Epithelial cell of proximal tubule (primary cell): ENCODE data around the gene LRRC10. TPM values are rescaled to one million over a fixed set of nuclear protein-coding genes. Genes with fewer than 3 reads are reported as not detected.

Experiments
- DNase-seq: peaks from one replicate; pipeline ENCODE4 v3.0.0-alpha.2; 2011; ENCODE audit warnings: low read depth
- H3K4me3 ChIP-seq: 2 replicates; pipeline ENCODE4 v1.5.1; 2011; ENCODE audit warnings: low read depth, mild to moderate bottlenecking, low read length
- total RNA-seq: library from RNA; depleted of rRNA; stranded (reverse); fragments of >200 nt; gene quantifications from 2 replicates; pipeline ENCODE4 v1.2.3, GENCODE V29; 2015
- TF ChIP-seq, protein P1 (sequence below): conservative IDR thresholded peaks from 2 replicates; pipeline ENCODE4 v1.5.1; 2012; ENCODE audit warnings: low read depth, mild to moderate bottlenecking, low read length

The LRRC10 gene
- total RNA-seq, 1 donor from 2014 or later: not detected

GRCh38 chr12:69575346-69575745 lies 35.4 kb downstream of the LRRC10 start:
- H3K4me3 ChIP-seq: no peak overlapping the region
- TF ChIP-seq, protein P1, sequence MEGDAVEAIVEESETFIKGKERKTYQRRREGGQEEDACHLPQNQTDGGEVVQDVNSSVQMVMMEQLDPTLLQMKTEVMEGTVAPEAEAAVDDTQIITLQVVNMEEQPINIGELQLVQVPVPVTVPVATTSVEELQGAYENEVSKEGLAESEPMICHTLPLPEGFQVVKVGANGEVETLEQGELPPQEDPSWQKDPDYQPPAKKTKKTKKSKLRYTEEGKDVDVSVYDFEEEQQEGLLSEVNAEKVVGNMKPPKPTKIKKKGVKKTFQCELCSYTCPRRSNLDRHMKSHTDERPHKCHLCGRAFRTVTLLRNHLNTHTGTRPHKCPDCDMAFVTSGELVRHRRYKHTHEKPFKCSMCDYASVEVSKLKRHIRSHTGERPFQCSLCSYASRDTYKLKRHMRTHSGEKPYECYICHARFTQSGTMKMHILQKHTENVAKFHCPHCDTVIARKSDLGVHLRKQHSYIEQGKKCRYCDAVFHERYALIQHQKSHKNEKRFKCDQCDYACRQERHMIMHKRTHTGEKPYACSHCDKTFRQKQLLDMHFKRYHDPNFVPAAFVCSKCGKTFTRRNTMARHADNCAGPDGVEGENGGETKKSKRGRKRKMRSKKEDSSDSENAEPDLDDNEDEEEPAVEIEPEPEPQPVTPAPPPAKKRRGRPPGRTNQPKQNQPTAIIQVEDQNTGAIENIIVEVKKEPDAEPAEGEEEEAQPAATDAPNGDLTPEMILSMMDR: no peak
- DNase-seq: no peak

DNA sequence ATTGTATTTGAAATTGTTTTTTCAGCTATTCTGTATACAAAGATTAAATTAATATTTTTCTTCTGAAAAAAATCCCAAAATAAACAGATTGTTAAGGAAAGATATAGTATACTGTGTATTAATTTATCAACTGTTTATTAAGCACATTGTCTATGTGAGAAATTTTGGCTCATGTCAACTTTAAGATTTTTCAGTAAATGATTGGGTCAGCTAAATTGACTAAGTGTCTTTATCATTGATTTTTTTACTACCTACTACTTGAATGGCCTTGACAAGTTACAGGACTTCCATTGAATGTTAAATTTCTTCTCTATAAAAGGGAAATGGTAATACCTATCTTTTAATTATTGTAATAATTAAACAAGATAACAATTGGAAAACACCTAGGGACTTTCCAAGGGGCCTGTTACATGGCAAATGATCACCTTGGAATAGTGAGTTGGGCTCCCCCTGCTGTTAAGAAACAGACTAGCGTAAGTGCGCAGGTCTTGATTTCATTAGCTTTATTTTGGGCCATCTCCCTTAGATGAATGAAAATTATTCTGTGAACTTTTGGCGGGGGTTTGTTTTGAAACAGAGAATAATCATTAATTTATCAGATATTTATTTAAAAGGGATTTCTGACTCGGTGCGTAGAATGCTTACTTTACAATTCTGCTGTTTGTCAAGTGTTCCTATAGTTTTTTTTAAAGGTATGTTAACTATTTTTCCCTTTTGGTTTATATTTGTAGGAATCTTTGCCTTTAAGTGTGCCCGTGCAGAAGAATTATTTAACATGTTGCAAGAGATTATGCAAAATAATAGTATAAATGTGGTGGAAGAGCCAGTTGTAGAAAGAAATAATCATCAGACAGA lies 39.9 kb downstream of the LRRC10 start:
- DNase-seq: peak; percentile 51
- no peak overlapping the region for H3K4me3 ChIP-seq
- TF ChIP-seq, protein P1: peak; percentile 94

DNA sequence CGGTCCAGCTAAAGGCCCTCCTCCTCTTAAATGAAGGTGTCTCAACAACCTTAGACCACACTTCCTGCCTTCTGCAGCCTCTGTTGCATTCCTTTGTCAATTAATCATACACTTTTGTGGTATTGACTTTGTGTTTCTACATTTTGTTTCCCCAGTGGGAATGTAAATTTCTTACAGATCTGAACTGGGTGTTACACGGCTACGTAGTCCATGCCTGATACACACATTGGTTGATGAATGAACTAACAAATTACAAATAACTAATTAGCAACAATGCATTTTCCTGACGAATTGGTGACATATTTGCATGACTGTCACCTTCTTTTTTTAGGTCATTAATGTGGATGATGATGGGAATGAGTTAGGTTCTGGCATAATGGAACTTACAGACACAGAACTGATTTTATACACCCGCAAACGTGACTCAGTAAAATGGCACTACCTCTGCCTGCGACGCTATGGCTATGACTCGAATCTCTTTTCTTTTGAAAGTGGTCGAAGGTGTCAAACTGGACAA lies 40.6 kb downstream of the LRRC10 start:
- TF ChIP-seq, protein P1: no peak
- H3K4me3 ChIP-seq: no peak overlapping the region
- no peak for DNase-seq

DNA sequence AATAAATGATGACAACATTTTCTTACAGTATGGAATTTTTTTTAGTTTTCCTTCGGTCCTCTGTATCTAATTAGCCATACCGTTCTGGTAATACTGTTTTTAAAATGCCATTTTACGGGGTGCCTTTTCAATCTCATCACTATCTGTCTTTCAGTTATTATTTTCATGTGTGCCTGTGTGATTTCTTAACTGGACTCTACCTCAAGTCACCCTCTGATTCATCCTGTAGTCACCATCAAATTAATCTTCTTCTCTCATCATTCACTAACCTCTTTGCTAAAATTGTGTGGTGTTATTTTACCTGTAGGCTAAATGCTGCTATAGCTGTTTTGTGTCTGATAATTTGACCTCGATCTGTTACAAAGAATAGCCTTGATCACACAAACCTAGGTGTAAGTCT lies 41.5 kb downstream of the LRRC10 start:
- TF ChIP-seq, protein P1: no peak
- H3K4me3 ChIP-seq: no peak overlapping the region
- no peak for DNase-seq

DNA sequence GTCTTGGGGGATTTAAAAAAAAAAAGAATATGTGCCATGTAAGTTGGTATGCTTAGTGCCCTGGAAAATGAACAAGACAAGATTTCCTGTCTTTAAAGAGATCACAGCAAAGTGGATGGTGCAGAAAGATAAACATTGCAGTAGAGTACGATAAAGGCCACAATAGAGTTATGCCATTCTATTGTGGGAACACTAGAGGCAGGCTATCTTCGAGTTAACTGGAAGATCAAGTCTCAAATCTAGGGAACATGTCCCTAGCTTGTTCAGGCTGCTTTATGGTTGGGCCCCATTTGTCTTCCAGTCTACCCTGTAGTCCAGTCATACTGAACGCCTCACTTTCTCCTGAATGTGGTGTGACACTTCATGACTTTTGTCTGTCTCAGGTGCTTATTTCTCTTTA lies 44.1 kb downstream of the LRRC10 start:
- DNase-seq: no peak
- no peak overlapping the region for H3K4me3 ChIP-seq
- TF ChIP-seq, protein P1: peak; percentile 31

- TF ChIP-seq, protein P1: no peak
- no peak for DNase-seq
- no peak overlapping the region for H3K4me3 ChIP-seq
Measured at GRCh38 chr12:69563166-69563762, 47.4 kb downstream of the LRRC10 start.

Other genes with a start within 250 kb of the LRRC10 start
- gene FRS2, start 140.5 kb downstream of the LRRC10 start, total RNA-seq: 14.0 and 28.9 TPM in 2 replicates
- 279 and 426 TPM in 2 replicates for gene CCT2, start 25.4 kb downstream of the LRRC10 start, total RNA-seq
- 2.2 and 2.5 TPM in 2 replicates for gene BEST3, start 88.4 kb upstream of the LRRC10 start, total RNA-seq
- 45.4 and 62.6 TPM in 2 replicates for gene RAB3IP, start 128.0 kb upstream of the LRRC10 start, total RNA-seq
- gene MYRFL, start 214.3 kb upstream of the LRRC10 start, total RNA-seq: 0.07 TPM in 1 of 2 replicates, not detected in the other